CMK (cell line): ENCODE measurements around the gene LUC7L2.
"Not testable (repeated sequence)": the region's sequence is repeated elsewhere in the genome, so short reads cannot be mapped to it uniquely, and the experiment has no call there.

Experiments
- DNase-seq: peaks from one replicate; pipeline ENCODE4 v3.0.0-alpha.2; 2010; ENCODE audit warnings: low read depth

The LUC7L2 gene

DNA sequence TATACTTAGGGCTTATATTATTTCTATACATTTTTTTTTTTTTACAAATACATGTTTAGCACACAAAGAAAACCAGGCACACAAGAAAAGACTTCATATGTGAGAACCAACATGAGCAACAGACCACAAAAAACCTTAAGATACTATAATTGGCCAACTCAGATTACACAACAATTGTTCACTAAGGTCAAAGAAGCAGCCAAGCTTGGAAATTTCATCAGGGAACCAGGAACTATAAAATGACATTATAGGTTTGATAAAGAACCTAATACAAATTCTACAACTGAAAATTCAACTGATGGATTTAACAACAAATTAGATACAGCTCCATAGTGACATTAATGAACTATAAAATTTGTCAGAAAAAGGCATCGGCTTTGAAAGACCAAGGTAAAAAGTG, 4.4 kb upstream of the LUC7L2 start:
- no peak for DNase-seq

DNA sequence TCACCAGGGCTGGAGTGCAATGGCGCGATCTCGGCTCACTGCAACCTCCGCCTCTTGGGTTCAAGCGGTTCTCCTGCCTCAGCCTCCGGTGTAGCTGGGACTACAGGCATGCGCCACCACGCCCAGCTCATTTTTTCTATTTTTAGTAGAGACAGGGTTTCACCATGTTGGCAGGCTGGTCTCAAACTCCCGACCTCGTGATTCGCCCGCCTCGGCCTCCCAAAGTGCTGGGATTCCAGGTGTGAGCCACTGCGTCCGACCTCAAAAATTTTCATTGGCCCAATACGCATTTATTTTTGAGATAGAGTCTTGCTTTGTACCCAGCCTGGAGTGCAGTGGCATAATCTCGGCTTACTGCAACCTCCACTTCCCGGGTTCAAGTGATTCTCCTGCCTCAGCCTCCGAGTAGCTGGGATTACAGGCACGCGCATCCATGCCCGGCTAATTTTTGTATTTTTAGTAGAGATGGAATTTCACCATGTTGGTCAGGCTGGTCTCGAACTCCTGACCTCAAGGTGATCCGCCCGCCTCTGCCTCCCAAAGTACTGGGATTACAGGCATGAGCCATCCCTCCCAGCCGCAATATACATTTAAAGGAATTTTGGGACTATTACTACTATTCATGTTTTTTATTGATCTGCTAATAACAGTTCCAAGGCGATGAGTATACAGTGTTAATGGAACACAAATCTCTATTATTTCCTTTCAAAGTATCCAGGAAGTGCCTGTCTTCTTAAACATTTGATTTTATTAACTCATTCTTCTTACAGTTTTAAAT, 1.8 kb upstream of the LUC7L2 start:
- DNase-seq = not testable (repeated sequence)

DNA sequence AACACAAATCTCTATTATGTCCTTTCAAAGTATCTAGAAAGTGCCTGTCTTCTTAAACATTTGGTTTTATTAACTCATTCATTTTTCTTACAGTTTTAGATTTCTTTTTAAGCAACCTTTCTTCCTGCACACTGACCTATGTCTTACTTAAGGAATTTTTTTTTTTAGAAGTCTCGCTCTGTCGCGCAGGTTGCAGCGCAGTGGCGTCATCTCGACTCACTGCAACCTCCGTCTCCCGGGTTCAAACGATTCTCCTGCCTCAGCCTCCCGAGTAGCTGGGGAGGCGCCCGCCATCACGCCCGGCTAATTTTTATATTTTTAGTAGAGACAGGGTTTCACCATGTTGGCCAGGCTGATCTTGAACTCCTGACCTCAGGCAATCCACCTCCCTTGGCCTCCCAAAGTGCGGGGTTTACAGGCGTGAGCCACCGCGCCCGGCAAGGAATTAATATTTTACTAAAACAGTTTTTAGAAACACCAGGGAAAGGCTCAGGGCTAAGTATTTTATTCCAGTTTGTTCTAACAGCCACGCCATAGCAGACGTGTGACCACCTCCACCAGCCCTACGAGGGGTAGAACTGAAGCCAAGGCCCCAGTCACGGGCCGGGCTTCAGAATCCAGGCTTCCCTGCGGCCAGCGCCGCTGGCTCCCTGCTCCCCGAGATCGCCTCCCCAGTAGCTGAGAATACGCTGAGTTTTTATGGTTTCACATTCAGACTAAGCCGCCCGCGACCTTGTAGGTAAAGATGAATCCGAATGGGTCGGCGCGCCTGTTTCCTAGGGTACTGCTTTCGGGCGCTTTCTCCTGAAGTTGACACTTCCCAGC, 941 bp upstream of the LUC7L2 start:
- DNase-seq = no peak

DNA sequence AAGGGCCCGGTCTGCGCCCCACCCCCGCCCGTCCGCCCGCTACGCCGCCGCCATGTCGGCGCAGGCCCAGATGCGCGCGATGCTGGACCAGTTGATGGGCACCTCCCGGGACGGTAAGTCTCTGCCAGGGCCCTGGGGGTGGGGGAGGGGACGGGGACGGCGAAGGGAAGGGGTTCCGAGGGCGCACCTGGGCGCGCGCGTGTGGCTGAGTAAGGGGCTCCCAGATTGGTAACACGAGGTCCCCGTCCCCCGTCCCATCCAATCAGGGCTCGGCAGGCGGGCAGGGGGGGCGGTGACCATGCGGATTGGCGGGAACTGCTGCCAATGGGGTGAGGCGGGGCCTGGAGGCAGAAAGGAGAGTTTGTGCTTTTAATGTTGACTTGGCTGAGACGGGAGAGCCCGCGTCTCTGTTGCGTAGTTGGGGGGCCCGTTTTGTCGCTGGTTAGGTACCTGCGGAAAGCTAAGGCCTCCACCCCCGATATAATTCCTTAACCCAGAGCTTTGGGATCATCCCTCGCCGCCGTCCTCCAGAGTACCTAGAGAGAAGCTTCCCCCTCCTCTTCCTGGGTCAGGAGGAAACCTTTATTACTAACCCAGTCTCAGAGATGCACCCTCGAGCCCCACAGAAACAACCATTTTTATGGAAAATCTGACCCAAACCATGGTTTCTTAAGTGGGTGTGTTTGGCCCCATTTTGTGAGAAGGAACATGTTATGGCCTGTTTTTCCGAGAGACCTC, 685 bp downstream of the LUC7L2 start:
- DNase-seq = peak; percentile 75

DNA sequence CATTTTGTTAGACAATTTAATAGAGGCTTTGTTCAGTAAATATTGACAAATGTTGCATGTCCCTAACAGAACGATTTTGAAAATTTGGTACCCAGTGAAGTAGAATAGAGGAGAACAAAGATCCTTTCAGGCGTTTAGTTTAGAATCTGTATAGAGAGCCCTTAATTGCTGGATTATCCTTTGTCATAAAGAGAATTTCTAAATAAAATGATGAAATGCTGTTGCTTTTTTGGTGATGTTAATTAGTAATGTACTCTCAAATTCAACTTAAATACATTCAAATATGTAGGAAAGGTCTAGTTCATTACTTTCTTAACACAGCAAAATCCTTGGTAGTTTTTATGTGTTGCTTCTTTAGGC, 1.2 kb downstream of the LUC7L2 start:
- DNase-seq = no peak

DNA sequence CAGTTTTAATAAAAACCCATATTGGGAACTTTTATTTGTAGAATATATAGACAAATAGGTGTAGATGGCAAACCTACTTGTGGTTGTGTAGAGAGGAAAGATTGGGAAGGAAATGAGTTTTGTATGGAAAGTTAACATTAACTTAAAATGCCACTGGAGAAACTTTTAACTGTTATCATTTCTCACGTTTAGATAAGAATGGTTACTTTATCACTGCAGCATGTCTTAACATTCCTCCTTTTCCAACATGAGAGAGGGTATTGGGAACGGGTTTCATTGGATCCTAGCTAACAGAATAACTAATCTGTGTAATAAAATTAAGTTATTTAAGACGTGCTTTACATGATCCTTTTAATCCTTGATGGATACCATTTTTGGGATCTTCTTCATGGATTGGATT, 1.8 kb downstream of the LUC7L2 start:
- DNase-seq = no peak

DNA sequence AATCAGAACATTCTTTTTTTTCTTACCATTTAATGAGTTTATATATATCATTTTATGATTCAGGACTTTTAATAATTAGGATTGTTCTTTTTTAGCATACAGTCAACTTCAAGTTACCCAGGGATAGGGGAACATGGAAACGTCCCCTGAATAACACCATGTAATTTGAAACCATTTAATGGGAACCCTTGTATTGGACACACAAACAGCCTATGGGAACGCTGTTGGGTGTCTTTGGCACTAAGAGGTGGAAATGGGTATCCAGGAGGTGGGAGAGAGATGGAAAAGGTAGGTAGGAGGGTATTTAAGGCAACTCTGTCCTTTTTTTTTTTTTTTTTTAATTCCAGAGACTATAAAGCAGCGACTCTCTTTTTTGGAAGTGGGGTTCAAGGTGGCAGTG, 2.6 kb downstream of the LUC7L2 start:
- no peak for DNase-seq

DNA sequence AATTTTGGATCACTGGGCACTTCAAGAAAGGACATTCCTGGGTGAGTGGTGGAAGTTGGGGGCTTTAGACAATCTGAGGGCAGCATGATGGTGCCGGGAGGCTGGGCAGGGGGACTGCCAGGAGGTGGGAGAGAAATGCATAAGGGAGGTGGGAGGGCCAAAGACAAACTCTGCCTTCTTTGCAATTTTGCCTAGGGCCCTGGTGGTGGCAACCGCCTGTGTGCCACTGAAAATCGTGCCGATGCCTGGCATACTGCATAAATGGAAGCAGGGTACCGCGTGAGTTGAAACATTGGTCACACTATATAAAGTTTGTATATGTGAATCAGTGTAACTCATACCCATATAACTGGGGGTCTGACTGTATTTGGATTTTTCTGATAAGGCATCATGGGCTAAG, 3.3 kb downstream of the LUC7L2 start:
- no peak for DNase-seq

DNA sequence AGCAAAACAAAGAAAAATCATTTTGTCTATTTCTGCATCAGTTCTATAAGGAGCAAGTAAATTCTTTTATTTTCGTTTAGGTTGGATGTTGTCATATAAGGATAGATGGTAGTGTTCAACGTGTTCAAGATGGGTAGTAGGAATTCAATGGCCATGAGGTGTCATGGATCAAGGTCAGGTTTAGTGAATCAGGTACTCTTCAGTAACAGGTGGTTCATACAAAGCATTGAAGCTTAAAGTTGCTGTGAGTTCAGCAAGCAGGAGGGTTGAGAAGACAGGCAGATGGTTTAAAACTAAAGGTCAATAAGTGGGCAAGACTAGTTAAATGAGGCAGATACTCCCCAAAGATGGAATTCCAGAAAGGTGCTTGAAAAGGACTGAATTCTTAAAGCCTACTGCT, 5.6 kb downstream of the LUC7L2 start:
- DNase-seq = no peak

DNA sequence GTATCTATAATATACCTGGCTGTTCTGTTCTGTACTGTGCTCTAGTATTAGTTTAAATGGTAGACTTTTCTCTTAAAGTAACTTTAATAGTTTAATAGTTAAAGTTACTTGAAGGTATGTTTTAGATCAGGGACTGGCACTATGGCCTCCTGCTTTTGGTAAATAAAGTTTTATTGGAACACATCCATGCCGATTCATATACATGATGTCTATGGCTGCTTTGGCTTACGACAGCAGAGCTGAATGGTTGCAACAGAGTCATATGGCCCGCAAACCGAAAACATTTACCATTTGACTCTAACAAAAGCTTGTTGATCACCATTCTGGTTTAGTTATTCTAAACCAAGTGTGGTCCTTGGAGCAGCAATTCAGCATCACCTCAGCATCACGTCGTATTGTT, 6.7 kb downstream of the LUC7L2 start:
- no peak for DNase-seq

DNA sequence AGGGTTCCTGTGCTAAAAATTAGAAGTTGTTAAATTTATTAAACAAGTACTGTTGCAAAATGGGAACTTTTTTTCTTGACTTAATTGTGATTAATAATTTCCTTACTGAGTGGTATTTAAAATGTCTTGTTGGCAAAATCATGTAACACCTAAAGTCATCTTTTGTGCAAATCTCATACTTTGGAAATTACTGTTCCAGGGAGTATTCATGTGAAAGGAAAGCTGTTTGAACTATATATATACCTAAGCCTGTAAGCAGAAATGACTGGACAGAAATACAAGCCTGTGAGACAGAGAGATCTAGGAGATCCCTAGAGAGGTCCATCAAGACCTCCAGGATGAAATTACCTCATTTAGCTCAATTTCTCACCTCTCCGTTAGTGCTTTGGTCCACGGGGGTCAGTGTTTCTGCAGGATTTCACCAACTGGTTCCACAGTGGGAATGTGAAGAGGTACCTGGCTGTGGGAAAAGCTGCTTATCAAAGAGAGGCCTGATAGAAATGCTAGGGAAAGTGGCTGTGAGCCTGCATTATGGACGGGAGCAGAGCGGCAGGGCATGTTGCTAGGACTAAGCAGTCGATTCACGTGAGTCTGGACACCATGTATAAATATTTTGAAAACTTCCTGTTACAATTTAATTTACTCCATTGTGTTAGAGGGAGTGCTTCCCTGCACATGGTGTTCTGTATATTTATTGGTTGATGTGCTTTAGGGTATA, 7.9 kb downstream of the LUC7L2 start:
- no peak for DNase-seq

DNA sequence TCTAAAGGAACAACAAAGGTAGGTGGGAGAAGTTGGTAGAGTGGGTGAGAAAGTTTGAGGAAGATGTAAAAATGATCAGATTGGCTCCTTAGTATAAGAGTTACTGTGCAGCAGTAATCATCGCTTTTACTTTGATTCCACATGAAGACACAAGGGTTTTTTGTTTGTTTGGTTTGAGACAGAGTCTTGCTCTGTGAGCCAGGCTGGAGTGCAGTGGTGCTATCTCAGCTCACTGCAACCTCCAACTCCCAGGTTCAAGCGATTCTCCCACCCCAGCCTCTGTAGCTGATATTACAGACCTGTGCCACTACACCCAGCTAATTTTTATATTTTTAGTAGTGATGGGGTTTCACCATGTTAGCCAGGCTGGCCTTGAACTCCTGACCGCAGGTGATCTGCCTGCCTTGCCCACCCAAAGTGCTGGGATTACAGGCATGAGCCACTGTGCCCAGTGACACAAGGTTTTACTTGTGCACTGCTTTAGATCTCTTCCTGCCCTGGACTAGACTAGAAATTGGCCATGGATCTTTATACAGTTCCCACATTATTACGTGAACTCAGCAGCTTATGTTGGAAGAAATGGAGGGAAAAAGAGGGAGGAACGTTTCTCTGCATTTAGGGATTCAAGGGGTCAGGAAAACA, 10.7 kb downstream of the LUC7L2 start:
- DNase-seq = no peak

DNA sequence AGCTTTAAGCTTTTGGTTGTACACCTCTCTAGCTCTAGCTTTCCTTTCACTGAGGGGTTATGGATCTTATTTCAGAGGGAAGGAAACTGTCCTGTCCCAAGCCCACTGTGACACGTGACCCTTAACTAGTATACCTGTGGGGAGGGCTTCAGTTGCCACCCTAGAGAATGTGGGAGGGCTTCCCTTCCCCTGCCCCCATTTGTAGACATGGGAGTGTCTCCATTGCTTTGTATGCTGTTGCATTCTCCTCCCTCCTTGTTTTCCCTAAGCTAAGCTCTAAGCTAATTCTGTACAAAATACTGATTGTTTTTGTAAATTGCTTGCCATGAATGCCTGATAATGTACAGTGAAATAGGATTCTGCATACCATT, 11.2 kb downstream of the LUC7L2 start:
- DNase-seq = no peak

DNA sequence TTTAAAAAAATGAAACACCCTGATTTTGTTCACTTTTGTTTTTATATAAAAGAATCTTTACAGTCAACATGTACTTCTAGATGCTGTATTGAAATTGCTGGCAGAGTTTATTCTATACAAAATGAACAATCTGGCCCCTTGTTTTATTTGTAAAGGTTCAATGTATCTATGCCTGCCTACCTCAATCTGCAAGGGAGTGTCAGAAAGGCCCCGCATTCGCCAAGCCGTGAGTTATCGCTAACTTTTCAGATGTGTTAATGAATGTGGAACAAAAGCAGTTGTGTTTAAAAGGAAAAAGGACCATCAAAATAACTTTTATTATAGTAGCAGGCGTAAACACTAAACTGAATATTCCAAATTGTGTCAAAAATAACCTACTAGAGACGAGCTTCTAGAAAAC, 14.6 kb downstream of the LUC7L2 start:
- no peak for DNase-seq

DNA sequence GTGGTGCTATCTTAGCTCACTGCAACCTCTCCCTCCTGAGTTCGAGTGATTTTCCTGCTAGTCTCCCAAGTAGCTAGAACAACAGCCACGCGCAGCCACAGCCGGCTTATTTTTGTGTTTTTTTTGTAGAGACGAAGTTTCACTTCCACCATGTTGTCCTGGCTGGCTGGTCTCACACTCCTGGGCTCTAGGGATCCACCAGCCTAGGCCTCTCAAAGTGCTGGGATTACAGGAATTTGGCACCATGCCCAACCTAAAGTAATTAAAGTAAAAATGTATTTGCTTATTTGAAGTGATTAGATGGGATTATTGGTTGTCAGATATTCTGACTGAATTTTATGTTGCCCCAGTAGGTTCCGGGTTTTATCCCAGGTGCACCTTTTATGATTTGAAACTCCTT, 22.7 kb downstream of the LUC7L2 start:
- no peak for DNase-seq

DNA sequence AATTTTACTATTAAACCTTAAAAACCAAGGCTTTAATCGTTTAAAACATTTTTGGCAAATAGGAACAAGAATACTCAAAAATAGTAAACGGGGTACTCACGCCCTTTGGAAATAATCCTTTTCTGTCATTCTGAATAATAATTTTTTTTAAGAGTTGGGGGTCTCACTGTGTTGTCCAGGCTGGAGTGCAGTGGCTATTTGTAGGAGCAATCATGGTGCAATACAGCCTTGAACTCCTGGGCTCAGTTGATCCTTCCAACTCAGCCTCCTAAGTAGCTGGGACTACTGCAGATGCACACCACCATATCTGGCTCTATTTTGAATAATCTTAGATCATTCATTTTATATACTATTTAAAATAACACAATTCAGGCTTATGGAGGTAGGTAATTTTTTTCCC, 24.9 kb downstream of the LUC7L2 start:
- no peak for DNase-seq

DNA sequence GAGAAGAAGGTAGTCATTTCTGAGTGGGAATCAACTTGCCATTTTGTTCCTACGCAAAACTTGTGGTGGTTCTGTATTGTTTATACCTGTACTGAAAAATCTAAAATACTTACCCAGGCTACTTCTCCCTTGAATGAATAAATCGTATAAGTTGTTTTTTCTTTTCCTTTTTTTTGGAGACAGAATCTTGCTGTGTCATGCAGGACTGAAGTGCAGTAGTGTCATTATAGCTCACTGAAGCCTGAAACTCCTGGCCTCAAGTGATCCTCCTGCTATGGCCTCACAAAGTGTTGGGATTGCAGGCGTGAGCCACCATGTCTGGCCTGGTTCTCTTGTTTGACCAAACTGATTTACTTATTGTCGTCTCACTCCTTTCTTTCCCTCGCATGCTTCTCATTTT, 27.9 kb downstream of the LUC7L2 start:
- DNase-seq = no peak

DNA sequence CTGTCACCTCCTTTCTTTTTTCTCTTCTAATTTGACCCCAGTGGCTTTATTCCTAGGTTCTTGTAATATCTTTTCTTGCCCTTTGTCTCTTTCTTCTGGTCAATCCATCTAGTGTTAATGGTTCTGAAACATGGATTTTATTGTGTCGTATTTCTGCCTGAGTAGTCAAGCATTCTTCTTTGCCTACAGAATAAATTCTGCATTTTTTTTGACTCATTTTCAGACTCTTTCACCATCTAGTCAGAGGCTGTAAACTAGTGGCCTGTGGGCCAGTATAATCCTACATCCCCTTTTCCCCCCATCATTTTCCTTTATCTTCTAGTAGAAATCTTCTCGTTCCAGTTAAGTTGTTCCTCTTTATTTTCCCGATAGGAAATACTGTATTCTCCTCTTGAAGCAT, 29.4 kb downstream of the LUC7L2 start:
- DNase-seq = no peak

DNA sequence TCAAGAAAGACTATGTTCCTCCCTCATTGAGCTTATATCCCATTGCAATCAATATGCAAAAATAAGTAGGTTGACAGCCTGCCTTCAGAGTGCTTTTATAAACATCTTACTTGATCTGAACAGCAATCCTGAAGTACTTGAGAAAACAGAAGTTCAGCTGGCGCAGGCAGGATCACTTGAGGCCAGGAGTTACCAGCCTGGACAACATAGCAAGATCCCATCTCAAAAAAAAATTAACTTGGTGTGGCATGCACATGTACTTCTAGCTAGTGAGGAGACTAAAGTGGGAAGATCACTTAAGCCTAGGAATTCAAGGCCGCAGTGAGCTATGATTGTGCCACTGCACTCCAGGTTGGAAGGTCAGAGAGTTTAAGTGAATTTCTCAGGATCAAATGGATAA, 30.1 kb downstream of the LUC7L2 start:
- DNase-seq = no peak

DNA sequence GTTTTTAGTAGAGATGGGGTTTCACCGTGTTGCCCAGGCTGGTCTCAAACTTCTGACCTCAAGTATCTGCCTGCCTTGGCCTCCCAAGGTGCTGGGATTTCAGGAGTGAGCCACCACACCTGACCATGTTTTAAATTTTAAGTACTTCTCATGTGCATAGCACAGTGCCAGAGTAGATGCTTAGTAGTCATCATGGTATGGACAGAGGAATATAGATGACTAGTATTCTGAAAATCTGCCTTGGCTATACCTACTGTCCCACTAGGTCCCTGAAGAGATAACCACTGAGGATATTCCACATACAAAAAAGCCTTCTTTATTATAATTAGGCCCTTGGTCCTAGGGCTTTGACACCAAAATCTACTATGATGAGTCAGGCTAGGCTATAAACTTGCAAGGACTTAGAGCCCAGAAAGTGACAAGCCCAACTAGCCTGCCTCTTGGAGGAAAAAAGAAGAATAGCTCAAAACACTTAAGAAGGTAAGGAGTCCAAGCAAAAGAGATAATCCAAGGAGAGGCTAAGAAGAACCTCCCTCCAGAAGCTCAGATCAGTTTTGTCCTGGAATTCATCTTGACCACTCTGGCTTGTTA, 34.0 kb downstream of the LUC7L2 start:
- DNase-seq = no peak

DNA sequence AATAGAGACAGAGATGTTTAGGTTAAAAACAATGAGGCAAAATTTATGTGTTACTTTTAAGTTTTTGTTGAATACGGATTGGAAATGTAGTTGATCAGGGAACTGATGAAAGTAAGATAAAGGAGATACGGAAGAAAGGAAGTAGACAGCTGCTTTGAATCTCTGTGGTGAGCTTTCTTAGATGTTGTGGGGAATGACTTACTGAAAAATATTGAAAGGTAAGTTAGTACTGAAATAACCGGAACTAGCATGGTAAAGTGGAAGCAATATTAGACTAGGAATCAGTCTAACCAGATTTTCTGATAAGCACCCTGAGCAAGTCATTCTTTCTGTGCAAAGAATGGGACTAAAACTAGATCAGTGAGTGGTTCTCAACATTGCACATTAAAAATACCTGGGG, 34.8 kb downstream of the LUC7L2 start:
- no peak for DNase-seq
